ENCODE data around the gene FFAR4.

The FFAR4 gene

DNA sequence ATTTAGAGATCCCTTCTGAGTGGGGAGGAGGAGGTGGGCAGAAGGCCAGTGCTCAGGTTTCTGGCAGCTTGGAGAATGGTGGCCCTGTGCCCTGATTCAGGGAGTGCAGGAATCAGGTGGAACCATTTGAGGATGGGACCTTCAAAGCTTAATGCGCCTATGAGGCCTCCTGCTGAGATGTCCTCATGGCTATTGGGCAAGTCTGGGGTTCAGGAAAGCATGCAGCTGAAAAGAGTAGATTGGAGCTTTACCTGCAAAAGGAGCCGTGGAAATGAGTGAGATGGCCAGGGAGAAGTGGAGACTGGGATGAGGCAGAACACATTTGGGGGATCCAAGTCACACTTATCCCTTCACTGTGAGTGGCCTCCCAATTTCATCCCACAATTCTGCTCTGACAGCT lies 6.1 kb downstream of the FFAR4 start:
- no peak for DNase-seq (ENCODE audit: low spot score)

DNA sequence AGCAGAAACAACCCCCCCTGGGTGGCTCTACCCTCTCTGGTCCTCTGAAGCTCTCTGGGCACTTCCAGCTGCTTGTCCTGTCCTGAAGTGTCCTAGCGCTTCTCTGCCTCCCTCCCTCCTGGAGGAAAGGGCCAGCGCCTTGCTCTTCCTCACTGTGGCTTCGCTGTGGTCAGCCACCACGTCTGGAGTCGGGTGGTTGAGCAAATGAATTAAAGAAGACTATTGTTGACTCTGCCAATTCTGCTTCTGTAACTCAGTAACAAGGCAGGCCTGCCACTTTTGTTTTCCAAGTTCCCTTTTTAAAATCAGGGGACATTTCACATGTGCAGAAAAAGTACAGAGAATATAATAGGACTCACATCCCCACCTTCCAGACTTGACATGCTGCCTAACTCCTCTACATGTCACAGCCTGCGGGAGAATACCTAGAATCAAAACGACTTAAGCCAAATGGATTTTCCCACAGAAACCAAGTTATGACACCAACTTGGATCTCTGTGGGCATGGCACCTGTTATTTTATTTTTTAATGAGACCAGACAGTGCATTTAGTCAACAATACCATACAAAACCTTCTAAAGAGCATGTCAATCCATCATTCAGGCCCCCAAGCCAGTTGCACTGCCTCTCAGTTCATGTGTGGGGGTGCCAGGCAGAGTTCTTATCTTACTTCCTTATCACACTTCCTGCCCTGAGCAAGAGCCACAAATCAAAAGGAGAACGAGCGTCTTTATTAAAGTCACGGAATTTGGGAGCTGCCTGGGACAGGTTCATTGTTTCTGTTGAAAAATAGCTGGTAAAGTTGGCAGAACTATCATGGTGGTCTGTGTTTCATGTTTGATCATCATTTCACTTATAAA lies 6.8 kb downstream of the FFAR4 start:
- DNase-seq (ENCODE audit: low spot score) = no peak

DNA sequence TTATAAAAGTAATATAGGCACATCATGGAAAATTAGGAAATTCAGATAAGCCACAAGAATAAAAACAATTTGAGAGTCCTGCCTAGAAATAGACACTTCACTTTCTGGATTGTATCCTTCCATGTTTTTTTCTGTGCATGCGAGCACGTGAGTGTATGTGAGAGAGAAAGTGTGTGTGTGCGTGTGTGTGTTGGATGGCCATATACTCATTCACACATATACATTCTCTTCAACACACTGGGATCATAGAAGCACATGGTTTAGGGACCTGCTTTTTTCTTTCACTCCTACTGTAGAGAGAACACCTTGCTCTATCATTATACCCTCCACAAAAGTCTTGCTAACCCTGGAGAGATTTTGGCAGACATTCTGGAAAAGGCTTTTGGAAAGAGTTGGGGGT lies 7.5 kb downstream of the FFAR4 start:
- no peak for DNase-seq (ENCODE audit: low spot score)

DNA sequence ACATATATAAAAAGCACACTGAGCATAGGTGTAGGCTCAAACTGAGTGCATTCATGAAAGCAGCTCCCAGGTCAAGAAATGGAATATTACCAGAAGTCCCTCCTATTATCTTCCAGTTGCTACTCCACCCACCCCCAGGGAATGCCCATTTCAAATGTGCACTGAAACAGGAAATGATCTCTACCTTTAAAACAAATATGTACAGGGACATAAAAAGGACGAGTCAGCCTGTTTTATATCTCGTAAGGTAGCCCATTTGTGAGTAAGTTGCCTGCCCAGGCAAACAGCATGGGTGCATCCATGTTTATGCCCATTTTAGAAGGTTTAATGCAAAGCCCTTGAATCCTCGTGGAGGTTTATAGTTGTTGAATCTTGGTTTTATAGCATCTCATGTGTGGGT lies 10.4 kb downstream of the FFAR4 start:
- no peak for DNase-seq (ENCODE audit: low spot score)

DNA sequence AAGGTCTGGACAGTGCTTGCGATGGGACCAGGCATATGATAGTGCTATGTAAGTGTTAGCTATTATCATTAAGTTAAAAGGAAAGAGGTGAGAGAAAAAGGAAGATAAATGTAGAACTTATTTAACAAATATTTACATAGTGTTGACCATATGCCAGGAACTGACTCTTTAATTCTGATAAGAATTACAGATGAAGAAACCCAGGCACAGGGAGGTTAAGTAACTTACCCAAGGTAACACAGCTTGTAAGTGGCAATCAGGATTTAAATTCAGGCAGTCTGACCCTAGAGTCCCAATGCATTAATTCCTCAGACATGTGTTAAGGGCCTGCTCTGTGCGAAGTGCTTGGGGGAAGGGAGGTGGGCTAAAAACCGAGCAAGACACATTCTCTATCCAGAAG lies 11.1 kb downstream of the FFAR4 start:
- no peak for DNase-seq (ENCODE audit: low spot score)

DNA sequence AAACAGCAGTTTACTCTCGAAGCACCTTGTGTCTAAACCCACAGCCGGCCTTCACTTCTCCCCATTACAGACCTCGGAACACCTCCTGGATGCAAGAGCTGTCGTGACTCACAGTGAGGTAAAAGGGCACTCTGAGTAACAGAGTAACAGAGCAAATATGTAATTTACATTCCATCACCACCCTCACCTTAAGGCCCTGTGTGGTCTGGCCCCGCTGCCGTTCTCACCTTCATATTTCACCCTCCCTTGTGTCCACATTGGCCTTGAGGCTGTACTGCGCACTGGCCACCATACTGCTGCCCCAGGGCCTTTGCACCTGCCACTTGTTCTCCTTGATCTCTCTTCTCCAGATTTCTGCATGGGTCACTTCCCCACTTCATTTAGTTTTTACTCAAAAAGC lies 12.6 kb downstream of the FFAR4 start:
- DNase-seq (ENCODE audit: low spot score) = no peak

- no peak for DNase-seq (ENCODE audit: low spot score)
Observed at GRCh38 chr10:93579985-93580711, 13.7 kb downstream of the FFAR4 start.

DNA sequence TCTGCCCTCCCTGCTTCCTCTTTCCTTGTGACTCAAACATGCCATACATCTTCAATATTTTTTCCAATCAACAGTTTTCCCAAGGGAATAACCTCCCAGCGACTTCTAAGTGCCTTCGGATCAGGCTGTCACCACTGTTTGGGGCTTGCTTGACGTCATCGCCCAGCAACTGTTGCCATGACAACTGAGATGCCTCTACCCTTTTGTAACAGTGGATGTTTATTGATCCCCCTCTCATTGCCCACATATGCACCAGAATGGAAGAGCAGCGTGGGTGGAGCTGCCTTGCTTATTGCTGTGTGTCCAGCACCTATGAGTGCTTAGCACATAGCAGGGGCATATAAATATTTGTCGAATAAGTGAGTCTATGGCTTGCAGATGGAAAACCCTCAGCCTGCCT lies 14.4 kb downstream of the FFAR4 start:
- DNase-seq (ENCODE audit: low spot score) = no peak

DNA sequence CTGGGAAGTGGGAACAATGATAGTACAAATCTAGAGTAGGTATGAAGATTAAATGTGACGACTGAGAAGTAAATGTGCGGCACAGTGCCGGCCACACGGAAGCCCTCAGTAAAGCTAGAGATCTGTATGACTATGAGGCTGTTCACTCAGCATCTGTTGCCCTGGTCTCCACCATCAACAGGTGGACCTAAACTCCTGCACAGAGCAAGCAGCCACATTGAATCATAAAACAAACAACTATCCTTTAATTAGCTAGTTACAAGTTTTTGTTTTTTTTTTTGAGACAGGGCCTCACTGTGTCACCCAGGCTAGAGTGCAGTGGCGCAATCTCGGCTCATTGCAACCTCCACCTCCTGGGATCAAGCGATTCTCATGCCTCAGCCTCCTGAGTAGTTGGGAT lies 18.0 kb downstream of the FFAR4 start:
- DNase-seq (ENCODE audit: low spot score) = no peak

- no peak for DNase-seq (ENCODE audit: low spot score)
Observed at GRCh38 chr10:93589648-93590562, 23.4 kb downstream of the FFAR4 start.

DNA sequence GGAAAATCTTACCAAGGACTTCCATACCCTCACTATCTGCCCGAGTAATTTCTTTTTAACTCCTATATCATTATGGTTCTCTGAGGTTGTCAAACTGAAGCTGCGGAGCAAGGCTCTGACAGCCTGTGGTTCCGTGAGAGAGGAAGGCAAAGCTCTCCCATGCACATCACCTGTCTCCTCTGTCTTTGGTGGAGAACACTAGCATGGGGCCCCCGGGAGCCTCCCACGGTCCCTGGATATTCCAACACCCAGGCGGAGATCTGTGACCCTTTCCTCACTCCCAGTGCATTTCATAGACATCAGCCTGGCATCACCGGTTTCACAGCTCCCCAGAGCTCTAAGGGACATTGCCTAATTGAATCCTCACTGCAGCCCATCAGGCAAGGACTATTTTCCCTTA lies 24.2 kb downstream of the FFAR4 start:
- DNase-seq (ENCODE audit: low spot score) = no peak

- DNase-seq (ENCODE audit: low spot score) = no peak
Observed at GRCh38 chr10:93591065-93591808, 24.8 kb downstream of the FFAR4 start.

- DNase-seq (ENCODE audit: low spot score) = no peak
Observed at GRCh38 chr10:93593254-93593653, 26.8 kb downstream of the FFAR4 start.

GRCh38 chr10:93593749-93594148 lies 27.3 kb downstream of the FFAR4 start:
- no peak for DNase-seq (ENCODE audit: low spot score)

GRCh38 chr10:93594518-93594917 lies 28.1 kb downstream of the FFAR4 start:
- no peak for DNase-seq (ENCODE audit: low spot score)

- DNase-seq (ENCODE audit: low spot score) = no peak
Observed at GRCh38 chr10:93595378-93596161, 29.1 kb downstream of the FFAR4 start.

DNA sequence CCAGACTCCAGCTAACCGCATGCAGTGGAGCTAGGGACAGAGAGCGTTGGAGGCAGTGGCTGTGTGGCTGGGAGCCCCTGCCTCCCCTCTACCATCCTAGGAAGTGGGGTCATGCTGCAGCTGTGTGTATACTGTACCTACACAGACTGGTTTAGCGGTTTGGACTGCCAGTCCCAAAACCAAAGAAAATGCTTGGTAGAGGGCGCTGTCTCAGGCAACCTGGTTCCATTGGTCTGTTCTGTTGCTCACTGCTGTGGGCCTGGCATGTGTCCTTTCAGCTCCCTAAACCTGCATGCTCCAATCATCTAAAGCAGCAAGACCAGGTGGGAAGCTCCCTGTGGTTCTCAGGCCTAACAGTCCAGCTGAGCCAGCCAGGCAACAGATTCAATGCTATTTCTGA lies 30.1 kb downstream of the FFAR4 start:
- DNase-seq (ENCODE audit: low spot score) = no peak

- DNase-seq (ENCODE audit: low spot score) = no peak
Observed at GRCh38 chr10:93597075-93597599, 30.7 kb downstream of the FFAR4 start.

DNA sequence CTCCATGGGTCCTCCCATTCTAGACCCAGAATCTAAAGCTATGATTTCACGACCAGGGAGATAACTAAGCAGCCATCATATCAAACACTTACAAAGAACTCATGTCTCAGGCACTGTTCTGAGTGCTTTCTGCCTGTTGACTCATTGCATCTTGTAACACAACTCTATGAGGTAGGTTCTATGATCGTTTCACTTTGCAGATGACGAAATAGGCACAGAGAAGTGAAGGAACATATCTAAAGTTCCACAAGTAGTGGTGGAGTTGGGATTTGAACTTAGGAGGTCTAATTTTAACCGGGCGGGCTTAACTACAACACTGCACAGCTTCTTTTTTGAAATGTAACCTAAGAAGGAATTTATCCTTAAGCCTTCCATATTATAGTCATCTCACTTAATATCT lies 31.7 kb downstream of the FFAR4 start:
- no peak for DNase-seq (ENCODE audit: low spot score)

DNA sequence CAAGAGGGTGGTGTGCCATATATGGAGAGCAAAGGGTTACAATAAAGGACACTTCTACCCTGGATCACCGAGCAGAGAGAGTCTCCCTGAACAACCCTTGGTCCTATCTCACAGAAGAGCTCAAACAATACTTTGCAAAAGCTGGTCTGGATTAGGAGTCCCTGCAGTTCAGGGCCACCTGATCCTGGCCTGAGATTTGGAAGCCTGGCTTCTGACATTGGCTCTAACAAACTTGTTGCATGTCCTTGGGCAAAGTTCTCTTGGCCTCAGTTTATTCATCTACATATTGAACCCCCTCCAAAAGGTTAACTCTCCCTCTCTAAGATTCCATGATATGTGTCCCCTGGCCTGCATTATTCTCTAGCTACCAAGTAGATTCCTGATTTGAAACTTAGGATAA lies 32.9 kb downstream of the FFAR4 start:
- no peak for DNase-seq (ENCODE audit: low spot score)

DNA sequence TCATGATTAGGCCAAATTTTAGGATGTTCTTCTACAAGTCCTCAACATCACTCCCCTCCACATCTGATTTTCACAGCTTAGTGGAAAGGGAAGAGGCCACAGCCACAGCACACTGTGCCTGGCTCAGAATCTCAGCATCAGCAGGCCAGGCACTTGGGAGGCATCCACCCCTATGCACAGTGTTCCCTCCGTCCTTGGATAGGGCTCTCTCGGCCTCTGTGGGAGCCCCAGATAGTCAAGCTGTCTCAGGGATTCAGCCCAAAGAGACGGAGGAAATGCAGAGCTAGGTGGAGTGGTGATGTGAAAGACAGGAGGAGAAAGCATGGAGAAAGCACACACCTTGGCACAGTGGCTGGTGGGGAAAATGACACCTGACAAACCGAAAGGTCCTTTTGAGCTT lies 33.3 kb downstream of the FFAR4 start:
- DNase-seq (ENCODE audit: low spot score) = no peak

Measured in hepatic stellate cell (primary cell).